Activated naive CD4-positive, alpha-beta T cell treated with anti-CD3 and anti-CD28 coated beads, Interleukin-2, amount 50 U/mL, for 16 hours (primary cell): ENCODE measurements around the gene ZFYVE28.
"Not testable (repeated sequence)": the region's sequence is repeated elsewhere in the genome, so short reads cannot be mapped to it uniquely, and the experiment has no call there.

Experiments used
- DNase-seq: peaks from one replicate; pipeline ENCODE4 v3.0.0-alpha.2; 2020

ZFYVE28 gene

GRCh38 chr4:2243681-2244380 lies 174.6 kb downstream of the ZFYVE28 start:
- no peak for DNase-seq

GRCh38 chr4:2241410-2242353 lies 176.8 kb downstream of the ZFYVE28 start, which contains the start of the genes HAUS3 and POLN:
HAUS3 (minus strand) TSS chr4:2242121; CDS start chr4:2240946, 1,175 bp downstream.
POLN (minus strand) TSS chr4:2242121; CDS start chr4:2229231, 12,890 bp downstream.
- DNase-seq, result peak; percentile 99

GRCh38 chr4:2241003-2241402 lies 177.4 kb downstream of the ZFYVE28 start:
- DNase-seq, result no peak

GRCh38 chr4:2236944-2237666 lies 181.3 kb downstream of the ZFYVE28 start:
- DNase-seq, result no peak

GRCh38 chr4:2231082-2231481 lies 187.4 kb downstream of the ZFYVE28 start:
- DNase-seq, result no peak

GRCh38 chr4:2226261-2226660 lies 192.2 kb downstream of the ZFYVE28 start:
- no peak for DNase-seq

DNA sequence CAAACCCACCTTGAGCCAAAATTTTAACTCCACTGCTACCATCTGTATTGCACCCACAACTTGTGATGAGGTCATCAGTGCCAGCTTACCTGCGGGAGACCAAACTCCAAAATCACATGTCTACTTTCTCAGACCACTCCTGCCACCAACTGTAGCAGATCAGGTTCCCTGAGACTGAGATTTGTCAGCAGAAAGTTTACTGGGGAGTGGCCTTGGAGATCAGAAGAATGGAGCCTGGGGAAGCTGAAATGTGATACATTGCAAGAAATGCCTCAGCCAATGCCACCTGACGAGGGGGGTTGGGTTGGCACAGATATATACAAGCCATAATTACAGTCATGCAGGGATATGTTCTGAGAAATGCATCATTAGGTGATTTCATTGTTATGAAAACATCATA lies 195.6 kb downstream of the ZFYVE28 start:
- no peak for DNase-seq

- DNase-seq, result not testable (repeated sequence)
Measured at GRCh38 chr4:2221378-2221777, 197.1 kb downstream of the ZFYVE28 start.

DNA sequence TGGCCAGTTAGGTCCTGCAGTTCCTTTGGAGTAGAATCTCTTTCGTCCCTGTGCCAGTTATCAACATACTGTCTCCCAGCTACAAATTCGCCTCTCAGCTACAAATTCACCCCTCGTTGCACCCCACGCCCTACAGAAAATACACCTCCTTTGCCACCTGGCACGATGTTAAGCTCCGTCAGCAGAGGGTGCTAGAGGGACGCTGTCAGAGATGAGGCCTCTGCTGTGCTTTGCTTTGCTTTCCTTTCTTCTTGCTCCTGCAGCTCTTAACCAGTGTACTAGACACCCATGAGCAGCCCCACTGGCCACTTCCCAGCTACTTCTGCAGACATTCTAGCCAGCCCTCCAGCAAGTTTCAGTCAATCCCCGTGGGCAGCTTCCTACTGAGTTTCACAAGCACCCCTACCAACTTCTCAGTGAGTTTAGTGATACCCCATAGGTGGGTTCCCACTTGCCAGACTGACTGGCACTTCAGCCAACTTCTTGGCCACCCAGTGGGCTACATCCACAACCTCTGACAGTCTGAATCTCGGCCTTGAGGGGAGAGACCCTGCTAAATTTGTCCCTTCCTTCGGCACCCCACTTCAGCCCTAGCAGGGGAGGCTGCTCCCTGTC lies 198.3 kb downstream of the ZFYVE28 start:
- DNase-seq, result peak; percentile 80
